H7 (cell line): ENCODE data around the gene FAM20C. TPM values are rescaled to one million over a fixed set of nuclear protein-coding genes. Genes with fewer than 3 reads are reported as not detected.

Experiments
- DNase-seq: peaks from one replicate; pipeline ENCODE4 v3.0.0; 2012
- H3K27me3 ChIP-seq: 2 replicates; pipeline ENCODE4 v1.6.0; 2011; ENCODE audit warnings: mild to moderate bottlenecking, low read length; ENCODE audit not compliant: control insufficient read depth, insufficient read depth
- H3K36me3 ChIP-seq: replicated peaks from 2 replicates; pipeline ENCODE4 v1.5.1; 2011; ENCODE audit warnings: low read length; ENCODE audit not compliant: control insufficient read depth, insufficient read depth
- H3K4me3 ChIP-seq: 2 replicates; pipeline ENCODE4 v1.5.1; 2011; ENCODE audit warnings: low read depth, mild to moderate bottlenecking, control low read depth, low read length, moderate library complexity; ENCODE audit not compliant: insufficient read depth
- total RNA-seq: library from RNA; depleted of rRNA; stranded (reverse); fragments of >200 nt; shearing (Covaris generic); gene quantifications from 2 replicates; pipeline ENCODE4 v1.2.3, GENCODE V29; 2014

FAM20C gene
- total RNA-seq, 1 experiment from 2014 or later: 63.2 TPM

DNA sequence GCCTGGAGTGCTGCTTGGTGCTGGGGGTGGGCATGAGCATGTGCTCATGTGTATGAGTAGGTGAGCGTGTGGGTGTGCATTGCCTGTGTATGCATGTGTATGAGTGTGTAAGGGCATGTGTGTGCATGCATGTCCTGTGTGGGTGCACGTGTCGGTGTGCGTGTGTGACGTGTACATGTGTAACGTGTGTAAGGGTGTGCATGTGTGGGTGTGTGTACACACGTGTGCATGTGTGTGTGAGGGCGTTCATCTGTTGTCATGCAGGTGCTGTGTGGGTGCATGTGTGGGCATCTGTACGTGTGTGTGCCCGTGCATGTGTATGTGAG lies 30.3 kb downstream of the FAM20C start:
- no peak for DNase-seq
- Histone ChIP-seq H3K4me3 (no peak overlapping the region), H3K36me3 (no peaks in the 10 kb centered on the region), H3K27me3 (no peaks in the 10 kb centered on the region)

DNA sequence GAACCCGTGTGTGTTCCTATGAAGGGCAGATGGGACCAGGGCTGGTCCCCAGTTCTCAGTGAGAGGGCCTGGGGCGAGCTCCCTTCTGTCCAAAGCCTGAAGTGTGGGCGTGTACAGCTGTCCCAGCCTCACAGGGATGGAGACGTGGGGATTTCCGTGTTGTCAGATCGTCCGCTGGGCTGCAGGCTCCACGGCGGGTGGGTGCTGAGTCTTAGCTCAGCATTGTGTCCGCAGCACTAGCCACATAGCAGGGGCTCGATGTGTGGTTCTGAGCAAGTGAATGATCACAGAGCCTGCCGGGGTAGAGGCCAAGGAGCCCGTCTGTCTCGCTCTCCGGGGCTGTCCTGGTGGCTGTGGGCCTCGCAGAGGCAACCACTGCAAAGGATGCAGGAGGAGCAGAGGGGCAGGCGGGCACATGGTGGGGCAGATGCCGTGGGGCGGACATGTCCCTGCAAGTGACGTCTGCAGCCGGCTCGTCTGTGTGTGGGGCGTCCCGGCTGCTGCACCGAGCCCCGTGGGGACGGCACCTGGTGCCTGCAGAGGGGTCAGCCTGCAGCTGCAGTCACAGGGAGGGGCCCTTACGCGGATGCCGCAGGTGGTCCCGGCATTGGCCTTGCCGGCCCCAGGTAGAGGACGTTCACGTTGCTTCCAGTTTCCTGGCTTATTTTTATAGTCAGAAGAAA lies 30.9 kb downstream of the FAM20C start:
- Histone ChIP-seq H3K27me3 (no peaks in the 10 kb centered on the region), H3K36me3 (no peaks in the 10 kb centered on the region), H3K4me3 (no peak overlapping the region)
- no peak for DNase-seq

DNA sequence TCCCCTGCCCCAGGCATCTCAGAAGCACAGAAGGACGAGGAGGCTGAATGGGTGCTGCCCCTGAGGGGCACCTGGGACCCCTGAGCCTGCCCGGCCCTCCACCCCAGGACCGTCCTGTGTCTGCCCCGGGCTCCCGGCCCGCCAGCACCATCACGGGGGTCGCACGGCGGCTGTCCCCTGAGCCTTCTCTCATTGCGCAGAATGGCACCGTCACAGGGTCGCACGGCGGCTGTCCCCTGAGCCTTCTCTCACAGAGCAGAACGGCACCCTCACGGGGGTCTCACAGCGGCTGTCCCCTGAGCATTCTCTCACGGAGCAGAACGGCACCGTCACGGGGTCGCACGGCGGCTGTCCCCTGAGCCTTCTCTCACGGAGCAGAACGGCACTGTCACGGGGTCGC lies 31.5 kb downstream of the FAM20C start:
- no peak for DNase-seq
- H3K4me3 ChIP-seq: no peak overlapping the region
- no peaks in the 10 kb centered on the region for H3K27me3 ChIP-seq
- no peaks in the 10 kb centered on the region for H3K36me3 ChIP-seq

DNA sequence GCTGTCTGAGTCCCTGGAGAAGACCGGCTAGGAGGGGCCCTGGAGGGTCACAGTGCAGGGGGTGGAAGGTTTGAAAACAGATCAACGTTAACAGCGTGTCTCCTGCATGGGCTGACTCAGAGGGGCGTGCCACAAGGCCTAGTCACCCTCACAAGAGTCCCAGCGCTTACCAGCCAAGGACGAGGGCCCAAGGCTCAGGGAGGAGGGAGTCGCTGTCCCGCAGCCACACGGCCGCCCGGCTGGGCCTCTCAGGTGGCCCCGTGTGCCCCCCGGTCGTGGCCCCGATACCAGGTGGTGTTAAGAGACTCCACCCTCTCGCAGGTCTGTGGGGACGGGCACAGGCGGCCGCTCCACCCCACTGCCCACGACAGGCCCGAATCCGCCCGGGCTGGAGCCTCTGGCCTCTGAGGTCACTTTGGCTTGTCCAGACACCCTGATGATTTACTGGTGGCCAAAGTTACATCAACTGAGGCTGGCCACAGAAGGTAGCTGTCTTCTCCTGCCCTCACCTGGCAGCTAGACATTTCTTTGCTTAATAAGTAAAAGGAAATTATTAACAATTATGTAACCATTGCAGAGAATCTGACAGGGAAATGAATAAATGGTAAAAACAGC lies 34.0 kb downstream of the FAM20C start:
- no peak for DNase-seq
- Histone ChIP-seq H3K27me3 (no peaks in the 10 kb centered on the region), H3K4me3 (no peak overlapping the region), H3K36me3 (no peaks in the 10 kb centered on the region)

DNA sequence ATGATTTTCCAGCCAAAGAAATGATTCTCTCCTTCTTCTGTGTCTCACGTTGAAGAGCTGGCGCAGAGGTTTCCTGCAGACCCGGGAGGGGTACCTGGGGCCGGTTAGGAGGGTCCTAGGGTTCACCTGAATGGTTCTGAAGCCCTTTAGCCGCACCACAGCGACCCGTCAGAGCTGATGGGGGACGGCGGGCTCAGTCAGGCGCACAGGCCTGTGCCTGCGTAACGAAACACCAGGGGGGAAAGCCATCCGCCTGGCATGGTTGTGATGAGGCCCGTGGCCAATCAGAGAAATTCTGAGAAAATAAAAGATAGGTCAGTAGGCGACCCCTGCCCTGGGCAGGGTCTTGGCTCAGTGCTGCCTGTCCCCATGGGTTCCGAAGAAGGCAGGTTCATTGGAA lies 35.6 kb downstream of the FAM20C start:
- Histone ChIP-seq H3K36me3 (no peaks in the 10 kb centered on the region), H3K27me3 (no peaks in the 10 kb centered on the region), H3K4me3 (no peak overlapping the region)
- no peak for DNase-seq

DNA sequence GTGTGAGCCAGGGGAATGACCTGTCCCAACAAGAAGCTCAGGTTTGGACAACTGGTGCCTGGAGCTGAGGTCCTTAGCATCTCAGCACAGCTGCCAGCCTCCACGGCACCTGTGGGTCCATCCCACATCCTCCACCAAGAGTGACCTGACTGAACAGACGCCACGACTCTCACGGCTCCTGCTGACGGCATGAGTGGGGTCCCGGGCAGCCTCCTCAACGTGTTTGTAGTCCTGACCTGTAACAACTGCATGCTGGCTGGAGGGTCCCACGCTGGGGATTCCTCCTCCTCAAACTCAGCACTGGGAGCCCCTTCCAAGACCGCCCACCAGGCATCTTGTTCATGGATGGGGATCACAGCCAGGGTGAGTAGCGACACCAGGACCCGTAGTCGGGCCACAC lies 36.2 kb downstream of the FAM20C start:
- DNase-seq: no peak
- H3K4me3 ChIP-seq: no peak overlapping the region
- H3K36me3 ChIP-seq: no peaks in the 10 kb centered on the region
- H3K27me3 ChIP-seq: no peaks in the 10 kb centered on the region

DNA sequence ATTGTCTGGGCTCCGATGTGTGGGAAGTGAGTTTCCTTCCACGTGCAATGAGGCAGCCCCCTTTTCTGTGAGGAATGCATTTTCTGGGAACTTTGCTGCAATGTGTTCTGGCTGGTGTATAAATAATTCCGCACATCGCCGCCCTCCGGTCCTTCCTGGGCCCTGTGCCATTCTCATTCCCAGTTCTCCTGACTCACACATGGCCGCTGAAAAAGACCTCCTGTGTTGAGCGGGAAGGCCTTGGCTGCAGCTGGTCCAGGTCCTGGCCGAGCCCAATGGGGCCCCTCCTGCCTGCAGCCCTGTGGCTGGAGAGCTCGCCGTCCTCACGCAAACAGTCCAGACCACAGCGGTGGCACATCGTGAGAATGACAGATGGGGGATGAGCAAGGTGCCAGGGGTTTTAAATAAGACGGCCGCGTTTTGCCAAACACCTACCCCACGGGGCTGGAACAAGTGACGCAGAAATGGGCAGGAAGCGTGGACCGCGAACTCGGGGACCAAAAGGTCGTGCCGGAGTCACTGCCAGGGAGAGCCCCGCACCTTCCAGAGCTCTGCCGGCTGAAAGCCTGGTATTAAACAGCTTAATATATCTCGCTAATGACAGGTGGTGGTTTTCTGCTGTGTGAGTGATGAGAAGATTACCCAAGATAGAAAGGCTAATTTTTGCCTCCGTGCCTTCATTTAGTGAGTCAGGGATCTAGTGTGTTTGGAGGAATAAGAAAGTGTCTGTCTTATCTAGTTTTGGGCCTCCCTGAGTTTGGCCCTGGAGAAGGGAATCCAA lies 37.0 kb downstream of the FAM20C start:
- H3K4me3 ChIP-seq: no peak overlapping the region
- H3K36me3 ChIP-seq: no peaks in the 10 kb centered on the region
- no peaks in the 10 kb centered on the region for H3K27me3 ChIP-seq
- no peak for DNase-seq

DNA sequence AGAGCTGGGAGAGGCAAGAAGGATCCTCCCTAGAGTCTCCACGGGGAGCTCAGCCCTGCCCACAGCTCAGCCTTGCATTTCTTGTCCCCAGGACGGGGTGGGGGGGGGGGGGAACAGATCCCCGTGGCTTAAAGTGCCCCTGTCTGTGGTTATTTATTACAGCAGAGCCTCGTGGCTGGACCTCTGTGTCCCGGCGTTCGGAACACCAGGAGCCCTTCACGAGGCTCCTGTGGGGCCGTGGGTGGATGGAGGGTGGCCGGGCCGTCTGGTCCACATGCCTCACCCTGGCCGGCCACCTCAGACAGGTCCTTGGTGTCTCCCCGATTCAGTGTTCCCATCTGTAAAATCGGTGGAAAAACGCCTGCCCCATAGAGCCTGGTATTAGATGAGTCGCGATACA lies 37.9 kb downstream of the FAM20C start:
- Histone ChIP-seq H3K27me3 (no peaks in the 10 kb centered on the region), H3K4me3 (no peak overlapping the region), H3K36me3 (no peaks in the 10 kb centered on the region)
- no peak for DNase-seq

DNA sequence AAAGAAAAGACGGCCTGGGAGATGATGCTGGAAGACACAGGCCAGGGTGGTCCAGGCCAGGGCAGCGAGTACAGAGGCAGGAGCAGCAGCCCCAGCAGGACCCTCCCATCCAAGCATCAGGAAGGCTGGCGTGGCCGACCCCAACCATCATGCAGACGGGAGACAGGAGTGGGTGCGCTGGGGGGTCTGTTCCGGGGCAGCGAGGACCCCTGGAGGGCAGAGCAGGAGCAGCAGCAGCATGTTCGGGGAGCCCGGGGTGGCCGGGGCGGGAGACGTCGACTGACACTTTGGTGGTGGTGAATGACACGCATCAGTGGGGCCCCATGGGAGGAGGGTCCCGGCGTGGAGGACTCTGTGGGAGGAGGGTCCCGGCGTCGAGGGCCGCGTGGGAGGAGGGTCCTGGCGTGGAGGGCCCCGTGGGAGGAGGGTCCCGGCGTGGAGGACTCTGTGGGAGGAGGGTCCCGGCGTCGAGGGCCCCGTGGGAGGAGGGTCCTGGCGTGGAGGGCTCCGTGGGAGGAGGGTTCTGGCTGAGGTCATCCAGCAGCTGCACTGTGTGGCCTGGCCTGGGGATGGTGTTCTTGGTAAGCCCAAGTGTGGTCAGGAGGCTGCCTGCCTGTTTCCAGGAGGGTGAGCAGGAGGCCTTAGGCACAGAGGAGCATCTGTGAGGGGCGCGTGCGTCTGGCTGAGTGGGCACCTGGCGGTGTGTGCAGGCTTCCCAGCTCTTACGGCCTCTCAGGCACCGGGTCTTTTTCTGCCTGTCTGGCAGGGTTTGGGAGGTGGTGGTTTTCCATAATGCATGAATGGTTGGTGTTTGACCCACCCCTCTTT lies 38.9 kb downstream of the FAM20C start:
- peak; percentile 88 for DNase-seq
- no peaks in the 10 kb centered on the region for H3K27me3 ChIP-seq
- no peak overlapping the region for H3K4me3 ChIP-seq
- H3K36me3 ChIP-seq: no peaks in the 10 kb centered on the region; the same call in 1 of the 2 replicates

DNA sequence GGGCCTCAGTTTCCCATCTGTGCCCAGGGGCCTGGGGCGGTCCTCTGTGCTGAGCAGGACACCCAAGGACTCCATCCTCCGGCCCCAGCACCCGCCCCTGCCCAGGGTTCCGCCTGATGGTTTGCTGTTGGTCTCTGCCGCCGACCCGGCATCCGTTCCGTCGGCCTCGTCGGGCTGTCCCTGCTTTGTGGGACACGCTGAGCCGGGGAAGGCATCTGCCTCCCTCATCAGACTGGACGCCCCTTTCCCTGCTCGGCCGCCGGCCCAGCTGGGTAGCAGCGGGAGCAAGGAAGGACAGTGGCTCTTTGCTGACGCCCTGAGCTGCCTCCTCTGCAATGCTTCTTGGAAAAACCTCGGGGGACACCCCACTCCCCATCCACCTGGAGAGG lies 39.5 kb downstream of the FAM20C start:
- H3K4me3 ChIP-seq: no peak overlapping the region
- no peaks in the 10 kb centered on the region; the same call in 1 of the 2 replicates for H3K36me3 ChIP-seq
- no peak for DNase-seq
- no peaks in the 10 kb centered on the region for H3K27me3 ChIP-seq

DNA sequence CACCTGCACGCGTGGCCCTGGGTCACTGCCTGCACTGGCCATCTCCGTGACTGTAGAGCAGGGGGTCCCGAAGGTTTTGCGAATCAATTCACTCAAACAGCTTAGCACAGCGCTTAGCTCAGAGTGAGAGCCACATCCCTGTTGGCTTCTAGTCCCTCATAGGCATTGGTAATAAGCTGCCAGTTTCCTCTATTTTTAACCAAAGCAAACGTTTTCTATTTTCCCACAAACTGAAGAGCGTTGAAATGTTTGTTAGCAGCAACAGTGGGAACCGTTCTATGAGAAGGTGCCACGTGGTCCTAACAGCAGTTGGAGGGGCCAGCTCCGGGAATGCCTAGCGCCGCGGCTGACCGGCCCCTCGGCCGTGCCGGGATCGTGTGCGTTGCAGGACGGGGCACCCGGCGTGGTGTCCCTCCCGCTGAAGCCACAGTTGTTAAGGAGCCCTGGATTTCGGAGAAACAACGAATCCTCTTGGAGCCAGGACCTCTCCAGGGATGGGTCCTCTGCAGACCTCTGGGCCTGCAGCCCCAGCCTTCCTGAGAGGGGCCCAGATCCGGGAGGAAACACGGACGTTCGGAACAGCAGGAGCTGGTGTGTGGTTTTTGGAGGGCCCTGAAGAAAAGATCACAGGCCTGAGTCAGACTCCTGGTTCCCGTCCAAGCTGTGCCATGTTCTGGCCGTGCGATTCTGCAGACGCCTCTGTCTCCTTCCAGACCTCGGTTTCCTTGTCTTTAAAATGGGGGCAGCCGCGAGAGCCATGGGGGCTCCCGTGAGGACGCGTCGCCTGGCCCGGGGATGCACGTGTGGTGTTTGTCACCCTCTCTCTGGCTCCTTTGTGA lies 40.3 kb downstream of the FAM20C start:
- Histone ChIP-seq H3K27me3 (no peaks in the 10 kb centered on the region), H3K4me3 (no peak overlapping the region), H3K36me3 (no peaks in the 10 kb centered on the region; the same call in 1 of the 2 replicates)
- no peak for DNase-seq

DNA sequence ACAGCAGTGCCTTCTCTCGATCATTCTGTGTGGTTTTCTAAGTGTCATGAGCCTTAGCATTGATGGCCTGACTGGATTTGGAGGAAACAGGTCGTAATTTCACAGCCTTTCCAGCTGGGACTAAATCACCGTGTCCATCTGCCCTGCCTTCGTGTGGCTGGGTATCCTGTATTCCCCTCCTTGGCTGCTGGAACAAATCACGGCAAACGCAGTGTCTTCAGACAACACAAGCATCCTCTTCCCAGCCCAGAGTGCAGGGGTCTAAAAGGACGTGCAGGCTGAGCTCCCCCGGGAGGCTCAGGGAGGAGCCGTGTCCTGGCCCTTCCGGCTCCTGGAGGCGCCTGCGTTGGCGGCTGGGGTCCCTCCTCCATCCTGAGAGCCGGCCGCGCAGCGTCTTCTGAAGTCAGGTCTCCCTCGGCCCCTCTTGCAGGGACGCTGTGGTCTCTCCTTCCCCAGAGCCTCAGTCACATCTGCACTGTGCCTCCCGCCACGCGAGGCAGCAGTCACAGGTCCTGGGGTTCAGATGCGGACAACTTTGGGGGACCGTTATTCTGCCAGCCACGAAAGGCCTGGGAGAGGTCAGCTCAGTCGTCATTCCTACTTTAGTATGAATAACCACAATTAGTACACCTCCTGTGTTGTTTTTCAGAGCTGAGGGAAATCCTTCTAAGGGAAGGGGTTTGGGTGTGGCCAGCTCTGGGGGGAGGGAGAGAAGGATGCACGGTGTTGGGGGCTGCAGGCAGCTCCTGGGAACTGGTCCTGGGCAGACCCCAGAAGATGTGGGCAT lies 41.1 kb downstream of the FAM20C start:
- H3K4me3 ChIP-seq: no peak overlapping the region
- H3K36me3 ChIP-seq: no peaks in the 10 kb centered on the region; the same call in 1 of the 2 replicates
- no peak for DNase-seq
- no peaks in the 10 kb centered on the region for H3K27me3 ChIP-seq

DNA sequence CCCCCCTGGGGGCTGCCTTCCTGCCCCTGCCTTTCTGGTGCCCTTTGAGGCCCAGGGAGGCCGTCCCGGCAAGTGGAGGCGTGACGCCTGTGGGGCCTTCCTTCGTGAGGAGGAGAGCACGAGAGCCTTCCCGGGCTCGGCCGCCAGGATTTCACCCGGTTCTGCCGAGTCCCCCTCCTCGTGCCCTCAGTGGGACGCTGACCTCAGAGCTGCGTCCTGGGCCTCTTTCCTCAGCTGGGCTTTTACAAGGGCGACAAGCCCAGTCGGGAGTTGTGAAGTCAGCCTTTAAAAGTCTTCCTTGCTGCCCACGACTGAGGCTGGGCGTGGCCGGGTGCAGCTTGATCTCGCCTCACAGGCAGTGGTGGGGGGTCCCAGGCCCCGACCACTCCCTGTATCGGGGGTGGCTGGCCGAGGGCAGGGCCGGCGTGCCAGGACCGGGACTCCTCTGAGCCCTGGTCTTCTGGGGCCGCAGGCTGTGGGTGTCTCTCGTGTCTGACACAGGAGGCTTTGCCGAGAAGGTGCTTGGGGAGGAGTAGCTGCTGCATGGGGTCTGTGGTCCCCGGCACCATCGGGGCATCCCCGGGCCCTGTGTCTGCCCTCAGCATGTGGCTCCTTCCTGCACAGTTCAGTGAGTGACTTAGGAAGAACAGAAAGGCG lies 41.8 kb downstream of the FAM20C start:
- H3K36me3 ChIP-seq: no peaks in the 10 kb centered on the region; the same call in 1 of the 2 replicates
- no peaks in the 10 kb centered on the region for H3K27me3 ChIP-seq
- H3K4me3 ChIP-seq: no peak overlapping the region
- no peak for DNase-seq
